ENCODE results near the gene BCAS4.

BCAS4 gene

GRCh38 chr20:50855498-50856474 is 60.9 kb downstream of the BCAS4 start:
- DNase-seq, result no peak

GRCh38 chr20:50856475-50857041 is 61.7 kb downstream of the BCAS4 start:
- DNase-seq, result no peak

- no peak for DNase-seq
Observed at GRCh38 chr20:50857348-50857747, 62.5 kb downstream of the BCAS4 start.

DNA sequence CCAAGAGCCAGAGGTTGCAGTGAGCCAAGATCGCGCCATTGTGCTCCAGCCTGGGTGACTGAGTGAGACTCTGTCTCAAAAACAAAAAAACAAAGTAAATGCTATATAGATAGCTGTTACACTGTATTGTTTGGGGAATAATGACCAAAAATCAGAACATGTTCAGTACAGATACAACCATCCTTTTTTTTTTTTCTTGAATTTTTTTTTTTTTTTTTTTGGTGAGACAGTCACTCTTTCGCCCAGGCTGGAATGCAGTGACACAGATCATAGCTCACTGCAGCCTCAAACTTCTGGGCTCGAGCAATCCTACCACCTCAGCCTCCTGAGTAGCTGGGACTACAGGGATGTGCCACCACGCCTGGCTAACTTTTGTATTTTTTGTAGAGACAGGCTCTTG is 63.7 kb downstream of the BCAS4 start:
- DNase-seq, result no peak

DNA sequence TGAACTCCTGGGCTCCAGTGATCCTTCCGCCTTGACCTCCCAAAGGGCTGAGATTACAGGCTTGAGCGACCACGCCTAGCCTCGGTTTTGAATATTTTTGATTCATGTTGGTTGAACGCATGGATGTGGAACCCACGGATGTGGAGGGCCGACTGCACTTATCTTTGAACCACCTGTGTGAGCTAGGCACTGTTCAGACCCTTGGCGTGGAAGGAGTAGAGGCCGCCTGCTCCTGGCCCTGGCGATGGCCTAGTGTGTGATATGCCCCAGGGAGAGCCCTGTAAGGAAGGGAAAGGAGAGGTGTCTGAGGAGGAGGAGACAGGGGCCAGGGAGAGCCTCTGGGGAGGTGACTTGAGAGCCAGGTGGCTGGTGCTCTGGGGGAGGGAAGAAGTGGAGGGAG is 64.3 kb downstream of the BCAS4 start:
- no peak for DNase-seq

DNA sequence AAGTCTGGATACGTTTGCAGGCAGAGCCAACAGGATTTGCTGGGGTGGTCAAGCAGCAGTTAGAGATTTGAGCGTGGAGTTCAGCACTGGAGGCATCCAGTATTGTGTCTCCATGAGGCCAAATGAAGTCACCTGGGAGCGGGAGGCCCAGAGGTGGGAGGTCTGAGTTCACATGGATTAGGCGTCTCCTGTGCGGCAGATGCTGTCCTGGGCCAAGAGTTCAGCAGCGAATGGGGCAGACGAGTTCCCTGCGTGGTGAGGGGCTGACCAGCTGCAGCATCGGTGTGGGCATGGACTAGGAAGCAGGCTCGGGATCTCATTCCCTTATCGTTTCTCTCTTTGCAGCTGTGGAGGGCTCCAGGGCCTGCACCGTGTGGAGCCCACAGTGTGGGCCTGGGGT is 66.2 kb downstream of the BCAS4 start:
- DNase-seq, result no peak

GRCh38 chr20:50862546-50862945 is 67.7 kb downstream of the BCAS4 start:
- DNase-seq, result no peak

DNA sequence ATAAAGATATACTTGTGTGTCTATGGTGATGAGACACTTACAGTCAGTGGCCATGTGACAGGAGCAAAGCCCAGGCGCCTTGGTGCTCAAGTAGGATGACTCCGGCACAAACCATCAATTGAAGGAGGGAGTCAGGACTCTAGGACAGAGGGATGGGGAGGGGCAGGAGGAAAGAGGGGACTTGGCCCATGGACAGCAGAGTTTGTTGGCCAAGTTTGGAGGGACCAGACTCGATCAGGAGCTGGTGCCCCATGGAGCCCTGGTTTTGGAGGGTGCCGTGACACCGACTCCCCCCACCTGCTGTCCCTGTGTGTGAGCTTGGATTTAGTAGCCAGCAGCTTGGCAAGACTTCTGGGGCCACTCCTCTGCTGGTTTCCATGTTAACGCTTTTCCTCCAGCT is 70.3 kb downstream of the BCAS4 start:
- DNase-seq, result no peak

DNA sequence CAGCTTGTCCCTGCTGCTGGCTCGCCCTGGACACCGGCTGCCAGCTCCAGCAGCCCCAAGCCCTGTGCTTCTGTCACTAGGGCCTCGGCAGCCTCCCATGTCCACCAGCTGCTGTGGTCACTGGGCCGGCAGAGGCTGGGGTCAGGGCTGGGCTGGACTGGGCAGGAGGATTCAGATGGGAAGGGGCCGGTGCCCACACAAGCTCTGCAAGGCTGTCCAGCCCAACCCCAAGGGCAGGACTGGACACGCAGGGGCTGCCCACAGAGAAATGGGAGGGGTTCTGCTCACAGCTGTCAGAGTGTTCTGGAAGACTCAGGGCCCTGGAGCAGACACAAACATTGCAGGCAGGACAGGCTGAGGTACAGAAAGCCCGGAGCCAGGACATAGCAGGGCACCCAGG is 70.7 kb downstream of the BCAS4 start:
- no peak for DNase-seq

- no peak for DNase-seq
Observed at GRCh38 chr20:50866036-50866685, 71.3 kb downstream of the BCAS4 start.

- no peak for DNase-seq
Observed at GRCh38 chr20:50866831-50867230, 72.0 kb downstream of the BCAS4 start.

DNA sequence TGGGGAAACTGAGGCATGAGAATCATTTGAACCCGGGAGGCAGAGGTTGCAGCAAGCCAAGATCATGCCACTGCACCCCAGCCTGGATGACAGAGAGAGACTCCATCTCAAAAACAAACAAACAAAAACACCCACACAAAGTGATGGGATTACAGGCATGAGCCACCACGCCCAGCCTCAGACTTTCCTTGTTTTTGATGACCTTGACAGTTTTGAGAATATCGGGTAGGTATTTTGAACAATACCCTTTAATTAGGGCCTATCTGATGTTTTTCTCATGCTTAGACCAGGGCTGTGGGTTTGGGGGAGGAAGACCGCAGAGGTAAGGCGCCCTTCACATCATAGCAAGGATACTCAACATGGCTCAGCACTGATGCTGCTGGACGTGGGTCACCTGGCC is 72.9 kb downstream of the BCAS4 start:
- no peak for DNase-seq

GRCh38 chr20:50868509-50869495 is 73.9 kb downstream of the BCAS4 start:
- no peak for DNase-seq

DNA sequence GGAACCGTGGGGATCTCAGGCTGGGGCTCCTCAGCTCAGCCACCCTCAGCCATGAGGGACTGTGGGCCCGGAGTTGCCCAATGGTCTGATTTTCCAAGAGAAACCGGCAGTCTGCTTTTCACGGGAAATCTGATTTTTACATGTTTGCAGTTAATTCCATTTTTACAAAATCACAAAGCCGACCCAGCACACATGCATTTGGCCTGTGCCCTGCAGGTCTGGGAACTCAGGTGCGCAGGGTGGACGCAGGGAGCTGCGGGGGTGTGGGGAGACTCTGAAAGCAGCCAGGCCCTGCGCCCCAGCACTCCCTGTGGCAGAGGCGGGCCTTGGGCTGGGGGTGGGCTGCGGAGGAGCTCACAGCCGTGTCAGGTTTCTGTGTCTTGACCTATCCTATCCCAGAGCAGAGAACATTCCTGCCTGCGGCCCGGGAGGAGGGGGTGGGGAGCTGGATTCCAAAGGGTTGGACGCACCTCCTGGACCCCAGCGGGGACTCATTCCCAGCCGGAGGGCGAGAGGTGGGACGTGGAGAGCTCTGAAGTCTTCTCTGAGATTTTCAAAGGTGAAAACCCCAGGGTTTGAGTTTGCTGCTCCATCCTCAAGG is 75.8 kb downstream of the BCAS4 start:
- no peak for DNase-seq

DNA sequence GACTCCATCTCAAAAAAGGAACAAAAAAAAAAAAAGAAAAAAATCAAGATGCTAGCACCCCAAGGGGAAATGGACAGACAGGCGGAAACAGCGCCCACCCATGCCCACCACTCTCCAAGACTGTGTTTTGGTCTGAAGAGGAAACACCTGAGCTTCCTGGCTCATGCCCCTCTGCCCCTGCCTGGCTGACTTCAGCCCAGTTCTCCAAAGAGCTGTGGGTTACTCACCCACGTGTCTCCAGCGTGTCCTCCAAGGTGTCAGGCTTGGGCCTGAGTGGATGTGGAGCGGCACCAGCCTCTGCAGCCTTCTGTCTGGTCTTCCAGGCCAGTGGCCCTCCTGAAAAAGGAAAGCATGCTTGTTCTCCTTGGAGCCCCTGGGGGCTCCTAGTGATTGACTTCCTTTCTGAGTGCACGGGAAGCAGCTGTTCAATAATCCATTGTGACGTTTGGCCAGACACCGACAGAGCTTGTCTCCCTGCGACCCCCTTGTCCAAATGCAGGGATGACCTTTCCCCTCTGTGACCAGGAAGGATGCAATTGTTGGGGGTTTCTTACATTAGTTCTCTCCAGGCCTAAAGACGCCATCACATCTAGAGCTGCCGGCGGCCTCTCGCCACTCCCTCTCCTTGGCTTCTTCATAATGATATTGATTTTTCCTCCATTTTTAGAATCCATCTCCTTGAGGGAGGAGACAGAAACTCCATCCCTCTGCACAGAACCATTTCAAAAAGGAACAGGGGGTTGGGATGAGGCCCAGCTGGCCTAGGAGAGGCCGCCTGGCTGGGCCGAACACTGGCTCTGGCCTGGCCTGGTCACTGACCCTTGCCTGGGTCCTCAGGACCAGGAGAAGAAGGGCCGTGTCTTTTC is 77.9 kb downstream of the BCAS4 start:
- DNase-seq, result no peak

- no peak for DNase-seq
Observed at GRCh38 chr20:50873585-50873984, 78.7 kb downstream of the BCAS4 start.

GRCh38 chr20:50874111-50874757 is 79.4 kb downstream of the BCAS4 start:
- no peak for DNase-seq

DNA sequence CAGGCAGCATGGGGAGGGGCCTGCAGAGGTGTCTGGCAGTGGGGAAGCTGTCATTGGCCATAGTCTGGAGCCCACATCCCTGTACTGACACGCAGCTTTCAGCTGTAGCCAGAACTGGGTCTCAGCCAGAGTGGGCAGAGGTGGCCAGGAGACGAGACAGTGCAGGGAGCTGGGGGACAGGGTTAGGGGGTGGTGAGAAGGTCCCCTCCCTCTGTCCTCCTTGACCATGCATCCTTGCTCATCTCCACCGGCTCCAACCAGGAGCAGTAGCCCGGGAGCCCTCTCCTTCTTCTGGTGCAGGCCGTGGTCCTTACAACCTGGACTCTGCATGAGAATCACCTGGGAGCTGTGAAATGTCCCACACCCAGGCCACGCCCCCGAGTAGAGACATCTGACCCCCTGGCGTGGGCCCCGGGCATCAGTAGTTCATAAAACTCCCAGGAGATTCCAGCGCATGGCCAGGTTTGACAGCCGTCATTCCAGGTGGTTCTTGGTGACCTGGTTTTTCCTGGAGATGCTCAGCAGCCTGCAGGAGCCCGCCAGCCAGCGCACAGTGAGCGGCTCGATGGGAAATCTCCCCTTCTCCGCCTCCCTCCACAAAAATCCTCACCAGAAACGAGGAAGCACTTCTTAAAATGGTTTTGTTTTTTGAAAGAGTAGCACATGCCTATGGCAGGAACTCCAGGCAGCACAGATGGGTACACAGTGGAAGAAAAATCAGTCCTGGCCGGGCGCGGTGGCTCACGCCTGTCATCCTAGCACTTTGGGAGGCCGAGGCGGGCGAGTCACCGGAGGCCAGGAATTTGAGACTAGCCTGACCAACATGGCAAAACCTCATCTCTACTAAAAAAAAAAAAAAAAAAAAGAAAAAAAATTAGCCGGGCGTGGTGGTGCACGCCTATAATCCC is 80.2 kb downstream of the BCAS4 start:
- no peak for DNase-seq

DNA sequence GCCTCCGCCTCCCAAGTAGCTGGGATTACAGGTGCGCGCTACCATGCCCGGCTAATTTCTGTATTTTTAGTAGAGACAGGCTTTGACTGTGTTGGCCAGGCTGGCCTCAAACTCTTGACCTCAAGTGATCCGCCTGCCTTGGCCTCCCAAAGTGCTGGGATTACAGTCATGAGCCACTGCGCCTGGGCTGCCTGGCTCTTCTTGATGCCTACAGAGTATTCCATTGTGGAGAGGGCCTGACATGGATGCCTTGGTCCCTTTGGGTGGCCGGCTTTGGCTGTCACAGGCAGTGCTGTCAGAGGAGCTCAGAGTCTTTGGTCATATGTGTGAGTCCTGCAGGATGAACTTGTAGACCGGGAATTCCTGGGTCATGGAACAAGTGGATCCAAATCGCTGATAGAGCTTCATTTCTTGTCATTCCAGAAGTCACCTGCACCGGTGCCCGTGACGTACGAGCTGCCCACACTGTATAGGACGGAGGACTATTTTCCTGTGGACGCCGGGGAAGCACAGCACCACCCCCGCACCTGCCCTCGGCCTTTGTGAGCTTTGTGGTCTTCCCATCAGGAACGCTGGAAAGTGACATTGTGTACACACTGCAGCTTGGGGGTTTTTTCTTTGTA is 81.3 kb downstream of the BCAS4 start:
- no peak for DNase-seq

Data from NCI-H748 treated with DMSO at 0.1 percent for 48 hours (cell line).